ENCODE data around the gene LRRC59.
"Not testable (repeated sequence)": the region's sequence is repeated elsewhere in the genome, so short reads cannot be mapped to it uniquely, and the experiment has no call there.

Gene LRRC59

GRCh38 chr17:50430821-50431618 is 33.7 kb upstream of the LRRC59 start:
- Histone ChIP-seq H3K9me3 (ENCODE audit: control insufficient read depth in 2 of 2, low read length in 2 of 2) (no peaks in the 10 kb centered on the region), H3K27me3 (ENCODE audit: control insufficient read depth in 1 of 2, insufficient read depth in 2 of 2, low read length in 2 of 2) (no peaks in the 10 kb centered on the region), H3K4me3 (ENCODE audit: low read length in 2 of 2) (no peak overlapping the region), H3K4me1 (ENCODE audit: control insufficient read depth, insufficient read depth, low read length) (peaks cover 16% of the 10 kb centered on the region), H3K36me3 (ENCODE audit: control insufficient read depth in 2 of 2, insufficient read depth in 2 of 2, low read length in 2 of 2) (peaks cover 0 to 5% of the 10 kb centered on the region in 2 donors), H3K9ac (ENCODE audit: low read length in 2 of 2) (no peak overlapping the region), H3K27ac (ENCODE audit: low read length) (no peak overlapping the region)

GRCh38 chr17:50429793-50430192 is 32.5 kb upstream of the LRRC59 start:
- Histone ChIP-seq H3K9ac (ENCODE audit: low read length in 2 of 2) (no peak overlapping the region), H3K36me3 (ENCODE audit: control insufficient read depth in 2 of 2, insufficient read depth in 2 of 2, low read length in 2 of 2) (peaks cover 0 to 5% of the 10 kb centered on the region in 2 donors), H3K27me3 (ENCODE audit: control insufficient read depth in 1 of 2, insufficient read depth in 2 of 2, low read length in 2 of 2) (no peaks in the 10 kb centered on the region), H3K4me1 (ENCODE audit: control insufficient read depth, insufficient read depth, low read length) (peaks cover 24% of the 10 kb centered on the region), H3K27ac (ENCODE audit: low read length) (no peak overlapping the region), H3K4me3 (ENCODE audit: low read length in 2 of 2) (no peak overlapping the region), H3K9me3 (ENCODE audit: control insufficient read depth in 2 of 2, low read length in 2 of 2) (no peaks in the 10 kb centered on the region)

GRCh38 chr17:50428831-50429424 is 31.6 kb upstream of the LRRC59 start:
- H3K36me3 ChIP-seq (ENCODE audit: control insufficient read depth in 2 of 2, insufficient read depth in 2 of 2, low read length in 2 of 2), result peaks cover 0 to 5% of the 10 kb centered on the region in 2 donors
- H3K9ac ChIP-seq (ENCODE audit: low read length in 2 of 2), result no peak overlapping the region
- H3K4me3 ChIP-seq (ENCODE audit: low read length in 2 of 2), result no peak overlapping the region
- H3K4me1 ChIP-seq (ENCODE audit: control insufficient read depth, insufficient read depth, low read length), result peaks cover 24% of the 10 kb centered on the region
- no peaks in the 10 kb centered on the region for H3K27me3 ChIP-seq (ENCODE audit: control insufficient read depth in 1 of 2, insufficient read depth in 2 of 2, low read length in 2 of 2)
- no peak overlapping the region for H3K27ac ChIP-seq (ENCODE audit: low read length)
- H3K9me3 ChIP-seq (ENCODE audit: control insufficient read depth in 2 of 2, low read length in 2 of 2), result no peaks in the 10 kb centered on the region

DNA sequence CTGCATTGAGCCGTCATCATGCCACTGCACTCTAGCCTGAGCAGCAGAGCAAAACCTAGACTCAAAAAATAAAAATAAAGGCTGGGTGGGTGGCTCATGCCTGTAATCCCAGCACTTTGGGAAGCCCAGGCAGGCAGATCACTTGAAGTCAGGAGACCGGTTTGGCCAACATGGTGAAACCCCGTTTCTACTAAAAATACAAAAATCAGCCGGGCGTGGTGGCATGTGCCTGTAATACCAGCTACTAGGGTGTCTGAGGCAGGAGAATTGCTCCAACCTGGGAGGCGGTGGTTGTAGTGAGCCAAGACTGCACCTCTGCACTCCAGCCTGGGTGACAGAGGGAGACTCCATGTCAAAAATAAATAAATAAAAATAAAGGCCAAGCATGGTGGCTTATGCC is 30.8 kb upstream of the LRRC59 start:
- not testable (repeated sequence) for H3K27me3 ChIP-seq (ENCODE audit: control insufficient read depth in 1 of 2, insufficient read depth in 2 of 2, low read length in 2 of 2); H3K27ac ChIP-seq (ENCODE audit: low read length); H3K9ac ChIP-seq (ENCODE audit: low read length in 2 of 2); H3K4me3 ChIP-seq (ENCODE audit: low read length in 2 of 2); H3K36me3 ChIP-seq (ENCODE audit: control insufficient read depth in 2 of 2, insufficient read depth in 2 of 2, low read length in 2 of 2); H3K9me3 ChIP-seq (ENCODE audit: control insufficient read depth in 2 of 2, low read length in 2 of 2)
- peaks cover 24% of the 10 kb centered on the region for H3K4me1 ChIP-seq (ENCODE audit: control insufficient read depth, insufficient read depth, low read length)

GRCh38 chr17:50426814-50427787 is 29.8 kb upstream of the LRRC59 start:
- Histone ChIP-seq H3K27me3 (ENCODE audit: control insufficient read depth in 1 of 2, insufficient read depth in 2 of 2, low read length in 2 of 2) (no peaks in the 10 kb centered on the region), H3K27ac (ENCODE audit: low read length) (peak overlapping the region; percentile 62), H3K4me3 (ENCODE audit: low read length in 2 of 2) (peak overlapping the region; percentile 63 to 78), H3K36me3 (ENCODE audit: control insufficient read depth in 2 of 2, insufficient read depth in 2 of 2, low read length in 2 of 2) (no peaks in the 10 kb centered on the region), H3K9me3 (ENCODE audit: control insufficient read depth in 2 of 2, low read length in 2 of 2) (no peaks in the 10 kb centered on the region), H3K9ac (ENCODE audit: low read length in 2 of 2) (peak overlapping the region; percentile 48 to 71), H3K4me1 (ENCODE audit: control insufficient read depth, insufficient read depth, low read length) (peaks cover 24% of the 10 kb centered on the region)

DNA sequence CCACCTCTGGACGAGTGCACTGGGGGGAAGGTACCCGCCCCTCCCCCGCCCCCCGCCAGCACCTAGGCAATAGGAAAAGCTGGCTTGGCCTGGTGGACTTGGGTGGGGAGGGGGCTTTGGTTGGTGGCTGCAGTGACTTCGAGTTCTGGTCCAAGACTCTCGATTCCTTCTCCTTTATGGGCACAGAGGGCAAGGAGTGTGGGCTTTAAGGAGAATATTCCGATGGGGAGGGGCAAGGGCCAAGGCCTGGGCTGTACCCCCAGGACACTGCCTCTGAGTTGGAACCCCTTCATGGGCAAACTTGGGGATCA is 29.1 kb upstream of the LRRC59 start:
- H3K27me3 ChIP-seq (ENCODE audit: control insufficient read depth in 1 of 2, insufficient read depth in 2 of 2, low read length in 2 of 2), result no peaks in the 10 kb centered on the region
- peak overlapping the region; percentile 62 for H3K27ac ChIP-seq (ENCODE audit: low read length)
- H3K4me1 ChIP-seq (ENCODE audit: control insufficient read depth, insufficient read depth, low read length), result peaks cover 24% of the 10 kb centered on the region
- peak overlapping the region; percentile 63 to 78 for H3K4me3 ChIP-seq (ENCODE audit: low read length in 2 of 2)
- H3K9ac ChIP-seq (ENCODE audit: low read length in 2 of 2), result peak overlapping the region; percentile 48 to 71
- H3K9me3 ChIP-seq (ENCODE audit: control insufficient read depth in 2 of 2, low read length in 2 of 2), result no peaks in the 10 kb centered on the region
- no peaks in the 10 kb centered on the region for H3K36me3 ChIP-seq (ENCODE audit: control insufficient read depth in 2 of 2, insufficient read depth in 2 of 2, low read length in 2 of 2)

- H3K4me1 ChIP-seq (ENCODE audit: control insufficient read depth, insufficient read depth, low read length), result peaks cover 24% of the 10 kb centered on the region
- H3K9ac ChIP-seq (ENCODE audit: low read length in 2 of 2), result peak within 1 kb of the TSS; percentile 61 to 82
- H3K9me3 ChIP-seq (ENCODE audit: control insufficient read depth in 2 of 2, low read length in 2 of 2), result no peaks in the 10 kb centered on the region
- H3K27ac ChIP-seq (ENCODE audit: low read length), result peak within 1 kb of the TSS; percentile 62
- H3K27me3 ChIP-seq (ENCODE audit: control insufficient read depth in 1 of 2, insufficient read depth in 2 of 2, low read length in 2 of 2), result no peaks in the 10 kb centered on the region
- no peaks in the 10 kb centered on the region for H3K36me3 ChIP-seq (ENCODE audit: control insufficient read depth in 2 of 2, insufficient read depth in 2 of 2, low read length in 2 of 2)
- peak within 1 kb of the TSS; percentile 76 to 78 for H3K4me3 ChIP-seq (ENCODE audit: low read length in 2 of 2)
Observed at GRCh38 chr17:50425682-50426471, 28.6 kb upstream of the LRRC59 start, which contains the start of gene ACSF2. TSS of gene ACSF2 (plus strand) at chr17:50426218. CDS start at chr17:50426262, 44 bp downstream.

DNA sequence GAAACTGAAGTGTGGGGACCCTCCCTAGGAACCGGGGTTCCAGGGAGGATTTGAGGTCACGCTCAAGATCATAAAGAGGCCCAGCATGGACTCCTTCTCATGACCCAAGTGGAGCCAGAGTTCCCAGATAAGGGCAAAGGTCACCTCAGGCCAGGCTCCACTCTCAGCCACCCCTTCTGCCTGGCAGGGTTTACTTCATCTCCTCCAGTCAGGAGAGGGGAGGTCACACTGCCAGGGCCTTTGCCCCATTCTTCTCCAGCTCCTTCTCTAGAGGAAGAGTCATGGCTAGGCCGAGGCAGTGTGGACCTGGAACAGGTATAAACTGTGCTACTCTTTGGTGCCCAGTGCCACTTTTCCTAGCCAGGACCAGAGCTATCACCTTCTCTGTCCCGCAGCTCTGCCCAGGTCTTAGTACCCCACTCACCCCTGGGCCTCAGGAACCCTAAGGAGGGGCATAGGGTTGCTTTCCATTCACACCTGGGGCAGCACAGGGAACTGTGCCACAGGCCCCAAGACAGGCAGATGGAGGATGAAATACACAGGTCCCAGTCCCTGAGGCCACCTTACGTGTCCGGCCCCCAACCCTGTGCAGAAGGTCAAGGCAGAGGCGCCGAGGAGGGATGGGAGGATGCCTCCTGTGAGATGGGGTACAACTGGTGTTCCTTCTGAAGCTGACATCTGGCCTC is 27.8 kb upstream of the LRRC59 start:
- Histone ChIP-seq H3K27ac (ENCODE audit: low read length) (peak overlapping the region; percentile 49), H3K4me1 (ENCODE audit: control insufficient read depth, insufficient read depth, low read length) (peaks cover 24% of the 10 kb centered on the region), H3K27me3 (ENCODE audit: control insufficient read depth in 1 of 2, insufficient read depth in 2 of 2, low read length in 2 of 2) (no peaks in the 10 kb centered on the region), H3K4me3 (ENCODE audit: low read length in 2 of 2) (peak overlapping the region; percentile 76 to 78), H3K9me3 (ENCODE audit: control insufficient read depth in 2 of 2, low read length in 2 of 2) (no peaks in the 10 kb centered on the region), H3K36me3 (ENCODE audit: control insufficient read depth in 2 of 2, insufficient read depth in 2 of 2, low read length in 2 of 2) (no peaks in the 10 kb centered on the region), H3K9ac (ENCODE audit: low read length in 2 of 2) (peak overlapping the region; percentile 61 to 82)

GRCh38 chr17:50424246-50424995 is 27.1 kb upstream of the LRRC59 start:
- Histone ChIP-seq H3K36me3 (ENCODE audit: control insufficient read depth in 2 of 2, insufficient read depth in 2 of 2, low read length in 2 of 2) (no peaks in the 10 kb centered on the region), H3K4me3 (ENCODE audit: low read length in 2 of 2) (no peak overlapping the region), H3K9ac (ENCODE audit: low read length in 2 of 2) (no peak overlapping the region), H3K4me1 (ENCODE audit: control insufficient read depth, insufficient read depth, low read length) (peaks cover 24% of the 10 kb centered on the region), H3K9me3 (ENCODE audit: control insufficient read depth in 2 of 2, low read length in 2 of 2) (no peaks in the 10 kb centered on the region), H3K27ac (ENCODE audit: low read length) (no peak overlapping the region), H3K27me3 (ENCODE audit: control insufficient read depth in 1 of 2, insufficient read depth in 2 of 2, low read length in 2 of 2) (no peaks in the 10 kb centered on the region)

Data from stomach smooth muscle (tissue), 2 donors.